Lower lobe of right lung (tissue), 2 donors: ENCODE results near the gene CEP43. TPM values are rescaled to one million over a fixed set of nuclear protein-coding genes. Genes with fewer than 3 reads are reported as not detected.
A peak's percentile ranks its signal among the peaks of the same experiment; 100 is the strongest.

Source experiments
- ATAC-seq, 2 donors: fragments of 200-7000 bp; cut with Tn5 transposase; one replicate each; pipeline ENCODE4 v1.9.1; 2020 to 2022; ENCODE audit warnings: mild to moderate bottlenecking in 2 of 2, moderate library complexity in 2 of 2
- DNase-seq: peaks from one replicate; pipeline ENCODE4 v3.0.0-alpha.2; 2020
- H3K27ac ChIP-seq: fragments of 200-600 bp; one replicate; pipeline ENCODE4 v1.8.0; 2022
- H3K27me3 ChIP-seq: fragments of 200-600 bp; one replicate; pipeline ENCODE4 v1.8.0; 2022; ENCODE audit warnings: low read depth
- H3K36me3 ChIP-seq: fragments of 200-600 bp; one replicate; pipeline ENCODE4 v1.8.0; 2022; ENCODE audit warnings: mild to moderate bottlenecking
- H3K4me1 ChIP-seq: fragments of 200-600 bp; one replicate; pipeline ENCODE4 v1.8.0; 2022
- H3K4me3 ChIP-seq: fragments of 200-600 bp; one replicate; pipeline ENCODE4 v1.8.0; 2022; ENCODE audit warnings: mild to moderate bottlenecking
- H3K9me3 ChIP-seq: fragments of 200-600 bp; one replicate; pipeline ENCODE4 v1.8.0; 2022
- intact Hi-C: fragments of 100-400 bp; cut with DNase I; formaldehyde crosslinking; loops from one replicate; pipeline ENCODE4 v1.11.0; 2022
- total RNA-seq: library from RNA; stranded (reverse); fragmentation: NEBNext Ultra II Directional; extraction: Animal tissue kit (Norgen Biotek cat#: 25700); gene quantifications from one replicate; pipeline ENCODE4 v1.2.1, GENCODE V29; 2021
- TF ChIP-seq, protein P1 (sequence below): fragments of 200-600 bp; IDR thresholded peaks from one replicate; pipeline ENCODE4 v1.8.0; 2022; ENCODE audit warnings: antibody characterized with exemption, mild to moderate bottlenecking
- donor health status: DM: no; HTN: yes; CAD: no; lungs with severe emphysema.

Gene CEP43
- total RNA-seq, 1 donor from 2014 or later = 13.3 TPM

GRCh38 chr6:166951670-166952060 is 47.5 kb upstream of the CEP43 start:
- intact Hi-C loops = no loop called here

DNA sequence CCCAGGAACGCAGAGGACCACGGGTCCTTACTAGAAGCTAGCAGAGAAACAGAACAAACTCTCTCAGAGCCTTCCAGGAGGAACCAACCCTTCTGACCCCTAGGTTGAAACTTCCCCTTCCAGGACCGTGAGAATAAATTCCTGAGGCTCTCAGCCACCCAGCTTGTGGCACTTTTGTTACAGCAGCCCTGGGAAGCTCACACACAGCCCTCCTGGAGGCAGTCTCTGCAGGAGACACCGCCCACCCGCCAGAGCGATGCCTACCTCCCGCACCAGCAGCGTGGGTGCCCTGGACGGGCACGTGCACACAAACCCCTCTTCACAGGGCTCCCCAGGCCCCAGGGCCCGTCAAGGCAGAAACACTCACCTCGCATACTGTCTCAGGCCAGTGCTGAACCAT is 47.1 kb upstream of the CEP43 start:
- intact Hi-C loops = no loop called here
- H3K27ac ChIP-seq = no peak overlapping the region
- ATAC-seq = no peak
- no peaks in the 10 kb centered on the region for H3K9me3 ChIP-seq
- H3K4me1 ChIP-seq = peaks cover 44% of the 10 kb centered on the region
- peaks cover 13% of the 10 kb centered on the region for H3K36me3 ChIP-seq
- H3K4me3 ChIP-seq = no peak overlapping the region
- DNase-seq = no peak
- TF ChIP-seq, protein P1, sequence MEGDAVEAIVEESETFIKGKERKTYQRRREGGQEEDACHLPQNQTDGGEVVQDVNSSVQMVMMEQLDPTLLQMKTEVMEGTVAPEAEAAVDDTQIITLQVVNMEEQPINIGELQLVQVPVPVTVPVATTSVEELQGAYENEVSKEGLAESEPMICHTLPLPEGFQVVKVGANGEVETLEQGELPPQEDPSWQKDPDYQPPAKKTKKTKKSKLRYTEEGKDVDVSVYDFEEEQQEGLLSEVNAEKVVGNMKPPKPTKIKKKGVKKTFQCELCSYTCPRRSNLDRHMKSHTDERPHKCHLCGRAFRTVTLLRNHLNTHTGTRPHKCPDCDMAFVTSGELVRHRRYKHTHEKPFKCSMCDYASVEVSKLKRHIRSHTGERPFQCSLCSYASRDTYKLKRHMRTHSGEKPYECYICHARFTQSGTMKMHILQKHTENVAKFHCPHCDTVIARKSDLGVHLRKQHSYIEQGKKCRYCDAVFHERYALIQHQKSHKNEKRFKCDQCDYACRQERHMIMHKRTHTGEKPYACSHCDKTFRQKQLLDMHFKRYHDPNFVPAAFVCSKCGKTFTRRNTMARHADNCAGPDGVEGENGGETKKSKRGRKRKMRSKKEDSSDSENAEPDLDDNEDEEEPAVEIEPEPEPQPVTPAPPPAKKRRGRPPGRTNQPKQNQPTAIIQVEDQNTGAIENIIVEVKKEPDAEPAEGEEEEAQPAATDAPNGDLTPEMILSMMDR = no peak
- H3K27me3 ChIP-seq = no peaks in the 10 kb centered on the region

More at GRCh38 chr6:166951670-166952060, 47.5 kb upstream of the CEP43 start:
- Histone ChIP-seq H3K4me1 (peaks cover 40% of the 10 kb centered on the region), H3K36me3 (peaks cover 18% of the 10 kb centered on the region), H3K27ac (peak overlapping the region; percentile 73), H3K4me3 (no peak overlapping the region), H3K9me3 (no peaks in the 10 kb centered on the region), H3K27me3 (no peaks in the 10 kb centered on the region)
- TF ChIP-seq, protein P1 = no peak
- ATAC-seq = no peak
- no peak for DNase-seq

GRCh38 chr6:166952567-166953486 is 46.4 kb upstream of the CEP43 start:
- no peaks in the 10 kb centered on the region for H3K27me3 ChIP-seq
- DNase-seq = no peak
- peaks cover 7% of the 10 kb centered on the region for H3K36me3 ChIP-seq
- H3K27ac ChIP-seq = no peak overlapping the region
- TF ChIP-seq, protein P1 = no peak
- H3K4me1 ChIP-seq = peaks cover 51% of the 10 kb centered on the region
- no peaks in the 10 kb centered on the region for H3K9me3 ChIP-seq
- H3K4me3 ChIP-seq = no peak overlapping the region
- intact Hi-C loops = no loop called here
- no peak for ATAC-seq

DNA sequence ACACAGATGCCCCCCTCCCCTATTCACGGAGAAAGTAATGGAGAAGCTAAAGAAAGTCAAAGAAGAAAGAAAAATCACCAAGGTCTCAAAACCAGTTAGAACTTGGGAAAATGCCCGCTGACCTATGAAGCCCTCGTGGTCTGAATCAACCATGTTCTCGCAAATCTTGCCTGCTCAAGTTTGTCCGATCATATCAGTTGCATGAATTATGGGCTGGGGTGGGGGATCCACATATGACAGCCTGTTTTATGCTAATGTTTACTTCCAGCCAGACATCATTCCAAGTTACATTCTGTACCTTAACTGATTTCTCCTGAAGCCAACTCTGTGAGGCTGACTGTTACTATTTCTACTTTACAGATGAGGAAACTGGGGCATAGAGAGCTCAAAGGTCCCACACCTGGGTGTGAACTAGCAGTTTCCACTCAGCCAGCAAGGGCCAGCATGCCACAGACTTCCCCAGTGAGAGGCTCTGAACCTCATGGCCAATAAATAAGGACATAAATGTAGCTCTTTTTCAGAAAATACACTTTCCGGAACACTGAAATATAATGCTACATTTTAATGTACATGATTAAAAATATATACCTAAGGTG is 45.0 kb upstream of the CEP43 start:
- no peaks in the 10 kb centered on the region for H3K36me3 ChIP-seq
- no peaks in the 10 kb centered on the region for H3K27me3 ChIP-seq
- H3K4me3 ChIP-seq = no peak overlapping the region
- H3K9me3 ChIP-seq = no peaks in the 10 kb centered on the region
- TF ChIP-seq, protein P1 = no peak
- H3K4me1 ChIP-seq = peaks cover 65% of the 10 kb centered on the region
- no peak overlapping the region for H3K27ac ChIP-seq
- ATAC-seq (no peak), DNase-seq (no peak)
- intact Hi-C loops = no loop called here

DNA sequence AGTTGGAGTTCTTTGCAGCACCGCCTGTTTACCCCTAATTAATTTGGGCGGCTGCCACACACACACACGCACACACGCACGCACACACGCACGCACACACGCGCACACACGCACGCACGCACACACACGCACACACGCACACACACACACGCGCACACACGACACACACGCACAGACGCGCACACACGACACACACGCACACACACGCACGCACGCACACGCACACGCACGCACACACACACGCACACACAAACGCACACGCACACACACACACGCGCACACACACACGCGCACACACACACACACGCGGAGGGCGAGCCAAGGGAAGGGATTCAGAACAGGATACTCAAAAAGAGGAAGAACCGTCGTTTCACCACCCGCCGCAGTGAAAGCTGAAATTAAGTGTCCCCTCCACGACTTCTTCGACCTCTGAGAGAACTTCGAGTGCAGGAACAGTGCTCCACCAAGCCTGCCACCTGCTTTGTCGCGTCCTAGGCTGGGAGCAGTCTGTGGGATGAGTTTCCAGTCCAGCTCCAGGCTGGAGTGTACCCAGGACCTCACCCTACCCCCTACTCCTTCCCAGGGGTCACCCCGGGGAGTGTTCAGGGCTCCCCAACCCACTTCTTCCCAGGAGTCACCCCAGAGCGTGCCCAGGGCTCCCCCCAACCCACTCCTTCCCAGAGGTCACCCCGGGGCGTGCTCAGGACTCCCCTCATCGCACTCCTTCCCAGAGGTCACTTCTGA is 43.9 kb upstream of the CEP43 start:
- Histone ChIP-seq H3K4me3 (peak overlapping the region; percentile 100), H3K4me1 (peaks cover 65% of the 10 kb centered on the region), H3K36me3 (no peaks in the 10 kb centered on the region), H3K9me3 (no peaks in the 10 kb centered on the region), H3K27me3 (no peaks in the 10 kb centered on the region), H3K27ac (peak overlapping the region; percentile 98)
- TF ChIP-seq, protein P1 = no peak
- peak; percentile 82 for DNase-seq
- ATAC-seq = peak in 1 of 2 donors; percentile 0
- intact Hi-C loops = no loop called here
